ENCODE measurements around the gene CHI3L2. TPM values are rescaled to one million over a fixed set of nuclear protein-coding genes. Genes with fewer than 3 reads are reported as not detected.

Gene CHI3L2
- polyA plus RNA-seq, 1 donor from 2014 or later: not detected

DNA sequence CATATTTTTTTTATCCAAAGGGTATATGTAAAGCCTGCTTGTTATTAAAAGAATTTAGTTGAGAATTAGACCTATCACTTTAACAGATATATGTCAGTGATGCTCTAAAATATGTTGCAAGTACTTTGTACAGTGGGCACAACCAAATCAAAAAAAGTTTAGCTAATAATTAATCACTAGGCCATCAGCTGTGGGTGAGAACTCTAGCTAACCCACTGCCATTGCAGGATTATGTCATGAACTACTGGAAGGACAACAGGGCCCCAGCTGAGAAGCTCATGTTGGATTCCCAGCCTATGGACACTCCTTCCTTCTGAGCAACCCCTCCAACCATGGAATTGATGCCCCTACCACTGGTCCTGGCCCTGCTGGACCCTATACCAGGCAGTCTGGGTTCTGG lies 56.3 kb downstream of the CHI3L2 start:
- Histone ChIP-seq H3K9me3 (ENCODE audit: low read length) (no peaks in the 10 kb centered on the region), H3K27me3 (ENCODE audit: insufficient read depth, low read depth, low read length) (no peaks in the 10 kb centered on the region), H3K4me2 (ENCODE audit: low read length) (no peak overlapping the region), H3K9me2 (ENCODE audit: insufficient read depth, low read length) (no peaks in the 10 kb centered on the region), H3K36me3 (ENCODE audit: insufficient read depth, low read length) (no peaks in the 10 kb centered on the region), H3K79me2 (replicated peaks; ENCODE audit: insufficient read depth, low read length) (no peaks in the 10 kb centered on the region), H4K20me1 (ENCODE audit: insufficient read depth) (no peaks in the 10 kb centered on the region), H3F3A (ENCODE audit: insufficient read depth, low read length, poor library complexity, severe bottlenecking) (no peaks in the 10 kb centered on the region), H3K27ac (ENCODE audit: low read length) (no peak overlapping the region), H3K4me3 (ENCODE audit: low read length) (no peak overlapping the region), H3K9ac (ENCODE audit: low read length) (no peak overlapping the region), H2AFZ (ENCODE audit: low read depth, low read length) (no peak overlapping the region)
- no peak for TF ChIP-seq TAF1 (IDR thresholded peaks at IDR 0.05; ENCODE audit: low read depth)

DNA sequence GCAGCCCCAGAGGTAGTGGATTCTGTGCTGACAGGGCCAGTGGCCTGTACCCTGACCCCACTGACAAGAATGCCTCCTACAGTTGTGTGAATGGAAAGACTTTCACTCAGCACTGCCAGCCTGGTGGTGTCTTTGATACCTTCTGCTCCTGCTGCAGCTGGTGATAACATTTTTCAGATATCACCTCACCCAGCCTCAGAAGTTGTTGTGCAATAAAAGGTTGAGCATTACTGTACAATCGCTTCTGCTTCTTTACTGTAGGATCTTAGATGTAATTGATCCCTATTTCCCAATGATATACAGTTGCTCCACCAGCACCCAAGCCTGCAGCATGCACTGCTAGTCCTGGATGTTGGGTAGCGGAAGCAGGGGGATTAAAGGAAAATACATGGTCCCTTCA lies 58.4 kb downstream of the CHI3L2 start:
- no peaks in the 10 kb centered on the region for H3K79me2 ChIP-seq (replicated peaks; ENCODE audit: insufficient read depth, low read length)
- no peak overlapping the region for H3K4me3 ChIP-seq (ENCODE audit: low read length)
- H2AFZ ChIP-seq (ENCODE audit: low read depth, low read length): no peak overlapping the region

GRCh38 chr1:111286912-111287311 lies 59.4 kb downstream of the CHI3L2 start:
- no peaks in the 10 kb centered on the region for H3K79me2 ChIP-seq (replicated peaks; ENCODE audit: insufficient read depth, low read length)
- no peaks in the 10 kb centered on the region for H4K20me1 ChIP-seq (ENCODE audit: insufficient read depth)
- no peaks in the 10 kb centered on the region for H3K9me2 ChIP-seq (ENCODE audit: insufficient read depth, low read length)
- no peak overlapping the region for H3K9ac ChIP-seq (ENCODE audit: low read length)
- no peaks in the 10 kb centered on the region for H3K27me3 ChIP-seq (ENCODE audit: insufficient read depth, low read depth, low read length)
- no peaks in the 10 kb centered on the region for H3K9me3 ChIP-seq (ENCODE audit: low read length)
- H2AFZ ChIP-seq (ENCODE audit: low read depth, low read length): no peak overlapping the region
- no peak overlapping the region for H3K4me3 ChIP-seq (ENCODE audit: low read length)
- H3K27ac ChIP-seq (ENCODE audit: low read length): no peak overlapping the region
- TF ChIP-seq RAD21 (conservative IDR thresholded peaks at IDR 0.05) (no peak), EP300 (conservative IDR thresholded peaks at IDR 0.05; ENCODE audit: poor library complexity, severe bottlenecking) (no peak), SMC3 (conservative IDR thresholded peaks at IDR 0.05; ENCODE audit: poor library complexity) (no peak), MXI1 (conservative IDR thresholded peaks at IDR 0.05; ENCODE audit: poor library complexity, severe bottlenecking) (no peak), TAF1 (IDR thresholded peaks at IDR 0.05; ENCODE audit: low read depth) (no peak), CTCF (IDR thresholded peaks at IDR 0.05; ENCODE audit: poor library complexity, severe bottlenecking) (no peak), EZH2 (IDR thresholded peaks at IDR 0.05; ENCODE audit: borderline replicate concordance, insufficient read depth, low read length, poor library complexity, severe bottlenecking) (no peak), POLR2AphosphoS5 (IDR thresholded peaks at IDR 0.05) (no peak)
- TF ChIP-seq, protein P1, sequence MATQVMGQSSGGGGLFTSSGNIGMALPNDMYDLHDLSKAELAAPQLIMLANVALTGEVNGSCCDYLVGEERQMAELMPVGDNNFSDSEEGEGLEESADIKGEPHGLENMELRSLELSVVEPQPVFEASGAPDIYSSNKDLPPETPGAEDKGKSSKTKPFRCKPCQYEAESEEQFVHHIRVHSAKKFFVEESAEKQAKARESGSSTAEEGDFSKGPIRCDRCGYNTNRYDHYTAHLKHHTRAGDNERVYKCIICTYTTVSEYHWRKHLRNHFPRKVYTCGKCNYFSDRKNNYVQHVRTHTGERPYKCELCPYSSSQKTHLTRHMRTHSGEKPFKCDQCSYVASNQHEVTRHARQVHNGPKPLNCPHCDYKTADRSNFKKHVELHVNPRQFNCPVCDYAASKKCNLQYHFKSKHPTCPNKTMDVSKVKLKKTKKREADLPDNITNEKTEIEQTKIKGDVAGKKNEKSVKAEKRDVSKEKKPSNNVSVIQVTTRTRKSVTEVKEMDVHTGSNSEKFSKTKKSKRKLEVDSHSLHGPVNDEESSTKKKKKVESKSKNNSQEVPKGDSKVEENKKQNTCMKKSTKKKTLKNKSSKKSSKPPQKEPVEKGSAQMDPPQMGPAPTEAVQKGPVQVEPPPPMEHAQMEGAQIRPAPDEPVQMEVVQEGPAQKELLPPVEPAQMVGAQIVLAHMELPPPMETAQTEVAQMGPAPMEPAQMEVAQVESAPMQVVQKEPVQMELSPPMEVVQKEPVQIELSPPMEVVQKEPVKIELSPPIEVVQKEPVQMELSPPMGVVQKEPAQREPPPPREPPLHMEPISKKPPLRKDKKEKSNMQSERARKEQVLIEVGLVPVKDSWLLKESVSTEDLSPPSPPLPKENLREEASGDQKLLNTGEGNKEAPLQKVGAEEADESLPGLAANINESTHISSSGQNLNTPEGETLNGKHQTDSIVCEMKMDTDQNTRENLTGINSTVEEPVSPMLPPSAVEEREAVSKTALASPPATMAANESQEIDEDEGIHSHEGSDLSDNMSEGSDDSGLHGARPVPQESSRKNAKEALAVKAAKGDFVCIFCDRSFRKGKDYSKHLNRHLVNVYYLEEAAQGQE (IDR thresholded peaks at IDR 0.05; ENCODE audit: borderline replicate concordance): no peak
- H3F3A ChIP-seq (ENCODE audit: insufficient read depth, low read length, poor library complexity, severe bottlenecking): no peaks in the 10 kb centered on the region
- H3K4me2 ChIP-seq (ENCODE audit: low read length): no peak overlapping the region
- H3K36me3 ChIP-seq (ENCODE audit: insufficient read depth, low read length): no peaks in the 10 kb centered on the region

More for the DNA sequence above, 58.4 kb downstream of the CHI3L2 start:
- TF ChIP-seq RAD21 (conservative IDR thresholded peaks at IDR 0.05) (no peak), MXI1 (conservative IDR thresholded peaks at IDR 0.05; ENCODE audit: poor library complexity, severe bottlenecking) (no peak), EZH2 (IDR thresholded peaks at IDR 0.05; ENCODE audit: borderline replicate concordance, insufficient read depth, low read length, poor library complexity, severe bottlenecking) (no peak), EP300 (conservative IDR thresholded peaks at IDR 0.05; ENCODE audit: poor library complexity, severe bottlenecking) (no peak), POLR2AphosphoS5 (IDR thresholded peaks at IDR 0.05) (no peak), CTCF (IDR thresholded peaks at IDR 0.05; ENCODE audit: poor library complexity, severe bottlenecking) (no peak), TAF1 (IDR thresholded peaks at IDR 0.05; ENCODE audit: low read depth) (no peak)
- Histone ChIP-seq H3K36me3 (ENCODE audit: insufficient read depth, low read length) (no peaks in the 10 kb centered on the region), H3K27ac (ENCODE audit: low read length) (no peak overlapping the region), H3K9me3 (ENCODE audit: low read length) (no peaks in the 10 kb centered on the region), H4K20me1 (ENCODE audit: insufficient read depth) (no peaks in the 10 kb centered on the region), H3K27me3 (ENCODE audit: insufficient read depth, low read depth, low read length) (no peaks in the 10 kb centered on the region), H3K4me2 (ENCODE audit: low read length) (no peak overlapping the region), H3F3A (ENCODE audit: insufficient read depth, low read length, poor library complexity, severe bottlenecking) (no peaks in the 10 kb centered on the region), H3K9ac (ENCODE audit: low read length) (no peak overlapping the region), H3K9me2 (ENCODE audit: insufficient read depth, low read length) (no peaks in the 10 kb centered on the region)
